Transverse colon (tissue), 3 donors: Measurements from ENCODE around the gene CD6.

Experiments used
- POLR2A ChIP-seq: fragments of 450-650 bp; IDR thresholded peaks from one replicate; pipeline ENCODE4 v1.6.1; 2016; ENCODE audit warnings: antibody characterized with exemption, mild to moderate bottlenecking, moderate library complexity
- TF ChIP-seq, protein P1 (sequence below), 5 experiments: fragments of 200-600 bp in 3 of 5; fragments of 450-650 bp in 2 of 5; sonication (generic) in 3 of 5; IDR thresholded peaks; 1 replicate in 2 of 5; 2 replicates in 3 of 5; pipeline ENCODE4 v1.5.1; 2016 to 2017; ENCODE audit warnings: antibody characterized with exemption in 5 of 5, inconsistent platforms in 3 of 5, mild to moderate bottlenecking in 2 of 5, moderate library complexity in 1 of 5

DNA sequence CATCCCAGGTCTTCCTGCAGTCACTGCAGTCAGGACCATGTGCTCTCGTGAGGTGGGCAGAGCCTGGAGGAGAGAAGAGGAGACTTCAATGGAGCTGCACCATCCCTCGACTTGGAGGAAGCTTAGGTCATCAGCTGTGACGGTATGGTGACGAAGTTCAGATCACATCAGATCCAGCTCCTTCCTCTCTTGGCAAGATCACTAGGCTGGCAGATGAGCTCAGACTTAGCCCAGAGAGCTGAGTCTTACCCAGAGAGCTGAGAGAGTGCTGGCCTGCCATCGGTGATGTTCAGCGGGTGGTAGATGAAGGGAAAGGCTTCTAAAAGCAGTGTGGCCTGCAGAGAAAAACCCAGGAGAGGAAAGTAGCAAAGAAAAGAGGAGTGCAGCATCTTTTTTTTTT, 17.7 kb upstream of the CD6 start:
- no peak for TF ChIP-seq POLR2A
- TF ChIP-seq, protein P1, sequence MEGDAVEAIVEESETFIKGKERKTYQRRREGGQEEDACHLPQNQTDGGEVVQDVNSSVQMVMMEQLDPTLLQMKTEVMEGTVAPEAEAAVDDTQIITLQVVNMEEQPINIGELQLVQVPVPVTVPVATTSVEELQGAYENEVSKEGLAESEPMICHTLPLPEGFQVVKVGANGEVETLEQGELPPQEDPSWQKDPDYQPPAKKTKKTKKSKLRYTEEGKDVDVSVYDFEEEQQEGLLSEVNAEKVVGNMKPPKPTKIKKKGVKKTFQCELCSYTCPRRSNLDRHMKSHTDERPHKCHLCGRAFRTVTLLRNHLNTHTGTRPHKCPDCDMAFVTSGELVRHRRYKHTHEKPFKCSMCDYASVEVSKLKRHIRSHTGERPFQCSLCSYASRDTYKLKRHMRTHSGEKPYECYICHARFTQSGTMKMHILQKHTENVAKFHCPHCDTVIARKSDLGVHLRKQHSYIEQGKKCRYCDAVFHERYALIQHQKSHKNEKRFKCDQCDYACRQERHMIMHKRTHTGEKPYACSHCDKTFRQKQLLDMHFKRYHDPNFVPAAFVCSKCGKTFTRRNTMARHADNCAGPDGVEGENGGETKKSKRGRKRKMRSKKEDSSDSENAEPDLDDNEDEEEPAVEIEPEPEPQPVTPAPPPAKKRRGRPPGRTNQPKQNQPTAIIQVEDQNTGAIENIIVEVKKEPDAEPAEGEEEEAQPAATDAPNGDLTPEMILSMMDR (IDR thresholded peaks at IDR 0.05) = no peak
